Gastrocnemius medialis (tissue), 4 donors: Measurements from ENCODE around the gene FKBP8. TPM values are rescaled to one million over a fixed set of nuclear protein-coding genes. Genes with fewer than 3 reads are reported as not detected.

Experiments
- ATAC-seq, 2 donors: fragments of 150-250 bp; one replicate each; pipeline ENCODE4 v1.9.1; 2016
- DNase-seq, 2 donors: peaks; one replicate each; pipeline ENCODE4 v3.0.0-alpha.2; 2019
- H3K27ac ChIP-seq, 4 donors: fragments of 200-600 bp; sonication (generic); 1 replicate in 1 of 4; 2 replicates in 3 of 4; pipeline ENCODE4 v1.5.1; 2016 to 2018; ENCODE audit warnings: mild to moderate bottlenecking in 2 of 4, moderate library complexity in 1 of 4
- H3K27me3 ChIP-seq, 3 donors: fragments of 200-600 bp; sonication (generic) in 2 of 3; 1 replicate in 1 of 3; 2 replicates in 2 of 3; pipeline versions ENCODE4 v1.5.1 to v1.6.0; 2016 to 2019; ENCODE audit warnings: mild to moderate bottlenecking in 1 of 3, moderate library complexity in 1 of 3
- H3K36me3 ChIP-seq, 2 donors: fragments of 200-600 bp; sonication (generic) in 1 of 2; one replicate each; pipeline ENCODE4 v1.5.1; 2017 to 2018
- H3K4me1 ChIP-seq, 2 donors: fragments of 200-600 bp; sonication (generic) in 1 of 2; one replicate each; pipeline ENCODE4 v1.5.1; 2016 to 2017; ENCODE audit warnings: mild to moderate bottlenecking in 2 of 2
- H3K4me3 ChIP-seq, 4 donors: fragments of 200-600 bp; sonication (generic) in 3 of 4; 1 replicate in 1 of 4; 2 replicates in 3 of 4; pipeline ENCODE4 v1.5.1; 2016 to 2019; ENCODE audit warnings: mild to moderate bottlenecking in 2 of 4
- H3K9me3 ChIP-seq, 3 donors: fragments of 200-600 bp; sonication (generic) in 2 of 3; 1 replicate in 1 of 3; 2 replicates in 2 of 3; pipeline ENCODE4 v1.5.1; 2016 to 2019
- POLR2A ChIP-seq, 2 donors: fragments of 450-650 bp; IDR thresholded peaks; one replicate each; pipeline ENCODE4 v1.6.1; 2017; ENCODE audit warnings: antibody characterized with exemption in 2 of 2, mild to moderate bottlenecking in 2 of 2, moderate library complexity in 2 of 2
- in situ Hi-C, 4 donors: fragments of 200-750 bp; cut with MboI; loops; one replicate each; pipeline versions ENCODE4 v1.15.0 to v1.8.0; 2017; ENCODE audit warnings: low sequenced_read_pairs in 4 of 4
- intact Hi-C: fragments of 100-400 bp; cut with DNase I; formaldehyde crosslinking; loops from one replicate; pipeline ENCODE4 v1.15.1; 2023; ENCODE audit warnings: low total_unique reads
- total RNA-seq, 4 donors: library from RNA; depleted of rRNA; stranded (reverse); fragments of >200 nt; gene quantifications; one replicate each; pipeline versions ENCODE4 v1.1.0 to v1.2.3, GENCODE V29; 2016
- TF ChIP-seq, protein P1 (sequence below), 5 experiments: fragments of 450-650 bp in 3 of 5; fragments of 200-600 bp in 2 of 5; sonication (generic) in 2 of 5; IDR thresholded peaks in 4 of 5; conservative IDR thresholded peaks in 1 of 5; 1 replicate in 4 of 5; 2 replicates in 1 of 5; pipeline ENCODE4 v1.5.1; 2016 to 2019; ENCODE audit warnings: antibody characterized with exemption in 5 of 5, mild to moderate bottlenecking in 3 of 5, moderate library complexity in 3 of 5

FKBP8 gene
- total RNA-seq, 4 donors from 2014 or later: 157 to 195 (median 184) TPM

DNA sequence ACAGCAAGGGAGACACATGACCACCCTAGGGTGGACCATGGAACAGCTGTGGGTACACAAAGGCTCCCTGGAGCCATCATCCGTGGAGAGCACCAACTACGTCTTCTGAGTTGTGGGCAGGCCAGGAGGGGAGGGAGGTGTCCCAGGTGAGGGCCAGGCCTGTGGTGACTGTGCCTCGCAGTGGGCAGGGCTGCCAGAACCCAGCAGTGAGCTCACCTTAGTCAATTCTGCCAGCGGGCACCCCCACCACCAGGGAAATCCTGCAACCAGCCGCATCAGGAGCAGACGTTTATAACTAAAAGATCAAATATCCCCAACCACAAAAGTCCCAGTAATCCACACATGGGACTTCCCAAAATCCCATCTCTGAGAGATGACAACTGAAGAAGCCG is 41.1 kb downstream of the FKBP8 start:
- peaks cover 98% of the 10 kb centered on the region in 2 donors for H3K4me1 ChIP-seq
- H3K4me3 ChIP-seq: peak overlapping the region in 1 of 4 donors; percentile 5
- H3K9me3 ChIP-seq: no peaks in the 10 kb centered on the region
- H3K36me3 ChIP-seq: no peaks in the 10 kb centered on the region
- intact Hi-C loops (loop anchor here (1.0 to 2.0 kb wide), 2 partner anchors 13 to 34 kb away; no protein-coding TSS in a partner anchor), in situ Hi-C loops (no loop called here)
- peak overlapping the region; percentile 94 to 99 (median 98) for H3K27ac ChIP-seq
- no peaks in the 10 kb centered on the region for H3K27me3 ChIP-seq
- ATAC-seq (peak; percentile 0), DNase-seq (peak in 1 of 2 donors; percentile 49)
- TF ChIP-seq, protein P1, sequence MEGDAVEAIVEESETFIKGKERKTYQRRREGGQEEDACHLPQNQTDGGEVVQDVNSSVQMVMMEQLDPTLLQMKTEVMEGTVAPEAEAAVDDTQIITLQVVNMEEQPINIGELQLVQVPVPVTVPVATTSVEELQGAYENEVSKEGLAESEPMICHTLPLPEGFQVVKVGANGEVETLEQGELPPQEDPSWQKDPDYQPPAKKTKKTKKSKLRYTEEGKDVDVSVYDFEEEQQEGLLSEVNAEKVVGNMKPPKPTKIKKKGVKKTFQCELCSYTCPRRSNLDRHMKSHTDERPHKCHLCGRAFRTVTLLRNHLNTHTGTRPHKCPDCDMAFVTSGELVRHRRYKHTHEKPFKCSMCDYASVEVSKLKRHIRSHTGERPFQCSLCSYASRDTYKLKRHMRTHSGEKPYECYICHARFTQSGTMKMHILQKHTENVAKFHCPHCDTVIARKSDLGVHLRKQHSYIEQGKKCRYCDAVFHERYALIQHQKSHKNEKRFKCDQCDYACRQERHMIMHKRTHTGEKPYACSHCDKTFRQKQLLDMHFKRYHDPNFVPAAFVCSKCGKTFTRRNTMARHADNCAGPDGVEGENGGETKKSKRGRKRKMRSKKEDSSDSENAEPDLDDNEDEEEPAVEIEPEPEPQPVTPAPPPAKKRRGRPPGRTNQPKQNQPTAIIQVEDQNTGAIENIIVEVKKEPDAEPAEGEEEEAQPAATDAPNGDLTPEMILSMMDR (IDR thresholded peaks at IDR 0.05 in 4 of 5, conservative IDR thresholded peaks at IDR 0.05 in 1 of 5): no peak
- TF ChIP-seq POLR2A (IDR thresholded peaks at IDR 0.05): no peak

DNA sequence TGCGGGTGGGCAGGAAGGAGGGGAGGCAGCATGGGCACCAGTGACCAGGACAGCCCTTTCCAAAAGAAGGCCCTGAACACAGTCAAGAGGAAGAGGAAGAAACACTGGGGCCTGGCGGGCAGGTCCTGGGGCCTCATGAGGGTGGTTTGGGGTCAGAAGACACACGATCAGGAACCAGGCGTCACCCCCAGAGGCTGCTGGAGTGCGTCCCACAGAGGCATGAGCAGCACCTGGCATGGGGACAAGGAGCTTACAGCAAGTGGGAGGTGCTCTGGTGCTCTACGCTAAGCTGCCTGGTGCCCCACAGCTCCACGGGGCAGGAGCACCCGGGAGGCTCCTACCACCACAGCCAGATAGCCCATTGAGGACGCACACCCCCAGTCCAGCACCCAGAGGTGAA is 41.5 kb downstream of the FKBP8 start:
- ATAC-seq (peak; percentile 7 to 20), DNase-seq (peak in 1 of 2 donors; percentile 79)
- no peaks in the 10 kb centered on the region for H3K36me3 ChIP-seq
- intact Hi-C loops (loop anchor here (1.0 to 2.0 kb wide), 2 partner anchors 13 to 34 kb away; no protein-coding TSS in a partner anchor), in situ Hi-C loops (no loop called here)
- peak overlapping the region; percentile 94 to 99 (median 98) for H3K27ac ChIP-seq
- H3K4me3 ChIP-seq: peak overlapping the region in 1 of 4 donors; percentile 5
- peak in 1 of 2 donors; percentile 41 for TF ChIP-seq POLR2A (IDR thresholded peaks at IDR 0.05)
- TF ChIP-seq, protein P1 (IDR thresholded peaks at IDR 0.05 in 4 of 5, conservative IDR thresholded peaks at IDR 0.05 in 1 of 5): no peak
- peaks cover 98% of the 10 kb centered on the region in 2 donors for H3K4me1 ChIP-seq
- H3K27me3 ChIP-seq: no peaks in the 10 kb centered on the region
- no peaks in the 10 kb centered on the region for H3K9me3 ChIP-seq

DNA sequence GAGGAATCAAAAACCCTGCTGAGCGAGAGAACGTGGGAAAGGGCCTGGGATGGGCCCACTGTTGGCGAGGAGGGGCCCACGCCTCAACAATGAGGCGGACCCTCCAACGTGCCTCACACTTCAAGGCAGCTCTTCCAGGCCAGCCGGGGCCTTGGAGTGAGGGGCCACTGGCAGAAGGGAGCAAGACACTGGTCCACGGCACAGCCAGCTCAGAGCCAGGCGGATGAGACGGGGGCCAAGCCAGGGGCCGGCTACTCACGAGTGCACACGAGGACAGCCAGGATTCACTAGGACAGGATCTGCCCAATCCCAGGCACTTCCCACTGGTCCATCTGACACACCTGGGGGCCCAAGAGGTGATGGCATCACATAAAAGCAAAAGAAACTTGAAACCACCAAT is 42.0 kb downstream of the FKBP8 start:
- Histone ChIP-seq H3K4me1 (peaks cover 98% of the 10 kb centered on the region in 2 donors), H3K36me3 (no peaks in the 10 kb centered on the region), H3K4me3 (no peak overlapping the region), H3K9me3 (no peaks in the 10 kb centered on the region), H3K27me3 (no peaks in the 10 kb centered on the region), H3K27ac (peak overlapping the region; percentile 94 to 99 (median 98))
- no peak for ATAC-seq
- DNase-seq: no peak
- TF ChIP-seq, protein P1 (IDR thresholded peaks at IDR 0.05 in 4 of 5, conservative IDR thresholded peaks at IDR 0.05 in 1 of 5): no peak
- TF ChIP-seq POLR2A (IDR thresholded peaks at IDR 0.05): no peak
- intact Hi-C loops (no loop called here), in situ Hi-C loops (no loop called here)

DNA sequence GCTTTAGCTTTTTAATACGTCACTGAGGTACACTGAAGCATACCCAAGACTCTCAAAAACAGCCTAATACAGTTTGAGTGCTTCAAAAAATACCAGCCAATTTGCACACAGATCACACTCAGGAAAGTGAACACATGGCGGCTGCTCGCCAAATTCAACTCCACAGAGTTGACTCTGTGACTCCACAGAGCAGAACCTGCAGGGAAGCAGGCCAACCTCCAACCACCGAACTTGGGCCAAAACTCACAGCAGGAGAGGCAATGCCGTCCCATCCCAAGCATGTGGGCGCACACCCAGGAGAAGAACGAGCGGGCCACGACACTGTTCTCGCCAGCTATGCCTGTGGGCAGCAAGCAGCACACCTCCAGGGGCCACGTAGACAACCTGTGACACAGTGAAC is 42.6 kb downstream of the FKBP8 start:
- DNase-seq (peak in 1 of 2 donors; percentile 57), ATAC-seq (no peak)
- Histone ChIP-seq H3K4me3 (no peak overlapping the region), H3K4me1 (peaks cover 98% of the 10 kb centered on the region in 2 donors), H3K36me3 (no peaks in the 10 kb centered on the region), H3K27me3 (no peaks in the 10 kb centered on the region), H3K9me3 (no peaks in the 10 kb centered on the region), H3K27ac (peak overlapping the region; percentile 94 to 99 (median 98))
- intact Hi-C loops: no loop called here
- TF ChIP-seq, protein P1 (IDR thresholded peaks at IDR 0.05 in 4 of 5, conservative IDR thresholded peaks at IDR 0.05 in 1 of 5): no peak
- no peak for TF ChIP-seq POLR2A (IDR thresholded peaks at IDR 0.05)
- in situ Hi-C loops: no loop called here

DNA sequence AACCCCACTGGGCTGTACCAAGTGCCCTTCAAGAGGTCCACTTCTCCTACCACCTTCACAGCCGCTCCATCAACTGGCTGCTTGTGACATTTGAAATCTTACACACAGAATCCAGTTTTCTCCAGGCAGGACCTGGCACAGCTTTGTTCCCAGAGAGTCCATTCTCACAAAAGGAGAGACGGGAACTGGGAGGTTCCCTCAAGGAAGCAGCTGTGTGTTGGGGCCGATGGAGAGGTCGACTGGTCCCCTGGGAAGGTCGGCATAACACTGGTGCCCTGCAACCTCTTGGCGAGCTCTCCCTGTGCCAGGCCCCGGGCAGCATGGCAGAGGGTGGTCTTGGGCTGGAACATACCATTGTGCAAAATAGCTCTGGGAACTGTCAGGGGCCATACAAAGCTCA is 43.0 kb downstream of the FKBP8 start:
- ATAC-seq (no peak), DNase-seq (no peak)
- TF ChIP-seq, protein P1 (IDR thresholded peaks at IDR 0.05 in 4 of 5, conservative IDR thresholded peaks at IDR 0.05 in 1 of 5): no peak
- TF ChIP-seq POLR2A (IDR thresholded peaks at IDR 0.05): no peak
- intact Hi-C loops: no loop called here
- H3K4me1 ChIP-seq: peaks cover 98% of the 10 kb centered on the region in 2 donors
- no peaks in the 10 kb centered on the region for H3K9me3 ChIP-seq
- no peaks in the 10 kb centered on the region for H3K36me3 ChIP-seq
- in situ Hi-C loops: no loop called here
- H3K27me3 ChIP-seq: no peaks in the 10 kb centered on the region
- no peak overlapping the region for H3K4me3 ChIP-seq
- peak overlapping the region; percentile 94 to 99 (median 98) for H3K27ac ChIP-seq
